Gastrocnemius medialis (tissue), 4 donors: ENCODE measurements around the gene SEMA3A. TPM values are rescaled to one million over a fixed set of nuclear protein-coding genes. Genes with fewer than 3 reads are reported as not detected.

Experiments
- ATAC-seq, 2 donors: fragments of 150-250 bp; one replicate each; pipeline ENCODE4 v1.9.1; 2016
- DNase-seq, 2 donors: peaks; one replicate each; pipeline ENCODE4 v3.0.0-alpha.2; 2019
- H3K27ac ChIP-seq, 4 donors: fragments of 200-600 bp; sonication (generic); 1 replicate in 1 of 4; 2 replicates in 3 of 4; pipeline ENCODE4 v1.5.1; 2016 to 2018; ENCODE audit warnings: mild to moderate bottlenecking in 2 of 4, moderate library complexity in 1 of 4
- H3K27me3 ChIP-seq, 3 donors: fragments of 200-600 bp; sonication (generic) in 2 of 3; 1 replicate in 1 of 3; 2 replicates in 2 of 3; pipeline versions ENCODE4 v1.5.1 to v1.6.0; 2016 to 2019; ENCODE audit warnings: mild to moderate bottlenecking in 1 of 3, moderate library complexity in 1 of 3
- H3K36me3 ChIP-seq, 2 donors: fragments of 200-600 bp; sonication (generic) in 1 of 2; one replicate each; pipeline ENCODE4 v1.5.1; 2017 to 2018
- H3K4me1 ChIP-seq, 2 donors: fragments of 200-600 bp; sonication (generic) in 1 of 2; one replicate each; pipeline ENCODE4 v1.5.1; 2016 to 2017; ENCODE audit warnings: mild to moderate bottlenecking in 2 of 2
- H3K4me3 ChIP-seq, 4 donors: fragments of 200-600 bp; sonication (generic) in 3 of 4; 1 replicate in 1 of 4; 2 replicates in 3 of 4; pipeline ENCODE4 v1.5.1; 2016 to 2019; ENCODE audit warnings: mild to moderate bottlenecking in 2 of 4
- H3K9me3 ChIP-seq, 3 donors: fragments of 200-600 bp; sonication (generic) in 2 of 3; 1 replicate in 1 of 3; 2 replicates in 2 of 3; pipeline ENCODE4 v1.5.1; 2016 to 2019
- POLR2A ChIP-seq, 2 donors: fragments of 450-650 bp; IDR thresholded peaks; one replicate each; pipeline ENCODE4 v1.6.1; 2017; ENCODE audit warnings: antibody characterized with exemption in 2 of 2, mild to moderate bottlenecking in 2 of 2, moderate library complexity in 2 of 2
- in situ Hi-C, 4 donors: fragments of 200-750 bp; cut with MboI; loops; one replicate each; pipeline versions ENCODE4 v1.15.0 to v1.8.0; 2017; ENCODE audit warnings: low sequenced_read_pairs in 4 of 4
- intact Hi-C: fragments of 100-400 bp; cut with DNase I; formaldehyde crosslinking; loops from one replicate; pipeline ENCODE4 v1.15.1; 2023; ENCODE audit warnings: low total_unique reads
- total RNA-seq, 4 donors: library from RNA; depleted of rRNA; stranded (reverse); fragments of >200 nt; gene quantifications; one replicate each; pipeline versions ENCODE4 v1.1.0 to v1.2.3, GENCODE V29; 2016
- TF ChIP-seq, protein P1 (sequence below), 5 experiments: fragments of 450-650 bp in 3 of 5; fragments of 200-600 bp in 2 of 5; sonication (generic) in 2 of 5; IDR thresholded peaks in 4 of 5; conservative IDR thresholded peaks in 1 of 5; 1 replicate in 4 of 5; 2 replicates in 1 of 5; pipeline ENCODE4 v1.5.1; 2016 to 2019; ENCODE audit warnings: antibody characterized with exemption in 5 of 5, mild to moderate bottlenecking in 3 of 5, moderate library complexity in 3 of 5

Gene SEMA3A
- total RNA-seq, 4 donors from 2014 or later, result 0.07 to 0.29 (median 0.13) TPM

DNA sequence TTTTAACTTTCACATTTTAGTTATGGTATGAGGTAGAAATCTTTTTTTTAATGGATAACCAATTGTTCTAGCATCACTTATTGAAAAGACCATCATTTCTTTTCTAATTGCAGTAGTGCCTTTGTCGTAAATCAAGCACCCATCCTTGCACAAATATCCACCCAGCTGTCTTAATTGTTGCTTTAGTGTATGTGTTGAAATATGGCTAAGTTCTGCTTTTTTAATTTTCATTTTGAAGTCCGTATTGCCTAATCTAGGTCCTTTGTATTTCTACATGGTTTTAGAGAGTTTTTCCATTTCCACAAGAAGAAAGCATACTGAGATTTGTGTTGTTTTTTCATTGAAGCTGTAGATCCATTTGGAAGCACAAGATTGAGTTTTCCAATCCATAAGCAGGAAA lies 286.1 kb downstream of the SEMA3A start:
- DNase-seq, result no peak
- intact Hi-C loops, result no loop called here
- Histone ChIP-seq H3K4me3 (no peak overlapping the region), H3K27ac (no peak overlapping the region), H3K36me3 (no peaks in the 10 kb centered on the region), H3K4me1 (no peaks in the 10 kb centered on the region), H3K27me3 (no peaks in the 10 kb centered on the region), H3K9me3 (no peaks in the 10 kb centered on the region)
- in situ Hi-C loops, result no loop called here
- TF ChIP-seq POLR2A (IDR thresholded peaks at IDR 0.05), result no peak
- TF ChIP-seq, protein P1, sequence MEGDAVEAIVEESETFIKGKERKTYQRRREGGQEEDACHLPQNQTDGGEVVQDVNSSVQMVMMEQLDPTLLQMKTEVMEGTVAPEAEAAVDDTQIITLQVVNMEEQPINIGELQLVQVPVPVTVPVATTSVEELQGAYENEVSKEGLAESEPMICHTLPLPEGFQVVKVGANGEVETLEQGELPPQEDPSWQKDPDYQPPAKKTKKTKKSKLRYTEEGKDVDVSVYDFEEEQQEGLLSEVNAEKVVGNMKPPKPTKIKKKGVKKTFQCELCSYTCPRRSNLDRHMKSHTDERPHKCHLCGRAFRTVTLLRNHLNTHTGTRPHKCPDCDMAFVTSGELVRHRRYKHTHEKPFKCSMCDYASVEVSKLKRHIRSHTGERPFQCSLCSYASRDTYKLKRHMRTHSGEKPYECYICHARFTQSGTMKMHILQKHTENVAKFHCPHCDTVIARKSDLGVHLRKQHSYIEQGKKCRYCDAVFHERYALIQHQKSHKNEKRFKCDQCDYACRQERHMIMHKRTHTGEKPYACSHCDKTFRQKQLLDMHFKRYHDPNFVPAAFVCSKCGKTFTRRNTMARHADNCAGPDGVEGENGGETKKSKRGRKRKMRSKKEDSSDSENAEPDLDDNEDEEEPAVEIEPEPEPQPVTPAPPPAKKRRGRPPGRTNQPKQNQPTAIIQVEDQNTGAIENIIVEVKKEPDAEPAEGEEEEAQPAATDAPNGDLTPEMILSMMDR (IDR thresholded peaks at IDR 0.05 in 4 of 5, conservative IDR thresholded peaks at IDR 0.05 in 1 of 5), result no peak
- ATAC-seq, result no peak
